HG03196 (cell line): ENCODE measurements around the gene SMIM30.

Experiments
- ATAC-seq: cut with Tn5 transposase; IDR thresholded peaks from one replicate; pipeline ENCODE4 v1.9.1; 2021; ENCODE audit not compliant: unreplicated experiment

Gene SMIM30

GRCh38 chr7:113109718-113110117, 8.6 kb downstream of the SMIM30 start:
- no peak for ATAC-seq

GRCh38 chr7:113100121-113100603, 18.2 kb downstream of the SMIM30 start:
- ATAC-seq, result no peak

GRCh38 chr7:113099284-113099919, 19.0 kb downstream of the SMIM30 start:
- no peak for ATAC-seq

- no peak for ATAC-seq
Observed at GRCh38 chr7:113094517-113095249, 23.7 kb downstream of the SMIM30 start.

- ATAC-seq, result no peak
Observed at GRCh38 chr7:113093561-113093960, 24.8 kb downstream of the SMIM30 start.

- ATAC-seq, result no peak
Observed at GRCh38 chr7:113092762-113093161, 25.6 kb downstream of the SMIM30 start.

GRCh38 chr7:113087071-113087998, 31.0 kb downstream of the SMIM30 start:
- ATAC-seq, result no peak

- ATAC-seq, result no peak
Observed at GRCh38 chr7:113086431-113086888, 31.9 kb downstream of the SMIM30 start, which contains the start of gene GPR85. Gene GPR85, minus strand, starts transcription at chr7:113086827. Its CDS starts 2,106 bp downstream, at chr7:113084721.

- ATAC-seq, result no peak
Observed at GRCh38 chr7:113085781-113086390, 32.5 kb downstream of the SMIM30 start.

GRCh38 chr7:113084496-113085172, 33.7 kb downstream of the SMIM30 start:
- ATAC-seq, result no peak

- no peak for ATAC-seq
Observed at GRCh38 chr7:113083816-113084495, 34.4 kb downstream of the SMIM30 start.

- no peak for ATAC-seq
Observed at GRCh38 chr7:113083132-113083815, 35.1 kb downstream of the SMIM30 start.

- no peak for ATAC-seq
Observed at GRCh38 chr7:113078331-113078730, 40.0 kb downstream of the SMIM30 start.

GRCh38 chr7:113076703-113077102, 41.7 kb downstream of the SMIM30 start:
- ATAC-seq, result no peak

GRCh38 chr7:113071465-113071864, 46.9 kb downstream of the SMIM30 start:
- ATAC-seq, result no peak
